ENCODE data around the gene TOR1AIP1. TPM values are rescaled to one million over a fixed set of nuclear protein-coding genes. Genes with fewer than 3 reads are reported as not detected.
"Not testable (repeated sequence)": the region's sequence is repeated elsewhere in the genome, so short reads cannot be mapped to it uniquely, and the experiment has no call there.

The TOR1AIP1 gene
- total RNA-seq, 1 experiment from 2014 or later, result 50.6 TPM

DNA sequence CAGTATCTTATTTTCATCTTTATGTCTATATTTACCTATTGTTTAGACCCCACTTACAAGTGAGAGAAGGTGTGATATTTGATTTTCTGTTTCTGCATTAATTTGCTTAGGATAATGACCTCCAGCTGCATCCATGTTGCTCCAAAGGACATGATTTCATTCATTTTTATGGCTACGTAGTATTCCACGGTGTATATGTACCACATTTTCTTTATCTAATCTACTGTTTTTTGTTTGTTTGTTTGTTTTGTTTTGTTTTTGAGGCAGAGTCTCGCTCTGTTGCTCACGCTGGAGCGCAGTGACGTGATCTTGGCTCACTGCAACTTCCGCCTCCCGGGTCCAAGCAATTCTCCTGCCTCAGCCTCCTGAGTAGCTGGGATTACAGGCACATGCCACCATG is 80.1 kb downstream of the TOR1AIP1 start:
- not testable (repeated sequence) for H3K36me3 ChIP-seq; H3K4me3 ChIP-seq; H3K9me3 ChIP-seq (replicated peaks); H3K4me1 ChIP-seq (replicated peaks); DNase-seq (ENCODE audit: low read depth in 1 of 2, low spot score in 2 of 2); H3K27ac ChIP-seq; H3K27me3 ChIP-seq (replicated peaks)

DNA sequence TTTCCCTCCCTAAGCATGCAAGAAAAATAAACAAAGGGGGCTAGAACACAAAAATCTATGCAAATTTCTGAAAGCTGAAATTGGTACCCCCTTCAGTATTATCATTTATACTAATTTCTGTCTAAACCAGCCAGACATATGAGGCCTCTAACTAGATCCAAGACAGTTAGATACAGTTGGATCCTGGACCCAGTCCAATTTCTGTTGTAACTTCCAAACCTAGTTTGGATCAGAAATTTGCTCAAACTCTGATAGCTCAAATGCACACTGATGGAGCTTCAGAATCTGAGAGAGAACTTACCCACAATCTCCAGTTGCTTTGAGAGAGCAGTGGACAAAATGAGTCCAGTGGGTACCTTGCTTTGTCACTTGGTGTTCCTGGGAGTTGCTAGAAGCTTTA is 84.5 kb downstream of the TOR1AIP1 start:
- Histone ChIP-seq H3K9me3 (replicated peaks) (no peaks in the 10 kb centered on the region), H3K4me1 (replicated peaks) (no peaks in the 10 kb centered on the region), H3K27me3 (replicated peaks) (no peaks in the 10 kb centered on the region), H3K27ac (no peak overlapping the region), H3K36me3 (no peaks in the 10 kb centered on the region; the same call in 1 of the 2 replicates), H3K4me3 (no peak overlapping the region)
- DNase-seq (ENCODE audit: low read depth in 1 of 2, low spot score in 2 of 2), result no peak

DNA sequence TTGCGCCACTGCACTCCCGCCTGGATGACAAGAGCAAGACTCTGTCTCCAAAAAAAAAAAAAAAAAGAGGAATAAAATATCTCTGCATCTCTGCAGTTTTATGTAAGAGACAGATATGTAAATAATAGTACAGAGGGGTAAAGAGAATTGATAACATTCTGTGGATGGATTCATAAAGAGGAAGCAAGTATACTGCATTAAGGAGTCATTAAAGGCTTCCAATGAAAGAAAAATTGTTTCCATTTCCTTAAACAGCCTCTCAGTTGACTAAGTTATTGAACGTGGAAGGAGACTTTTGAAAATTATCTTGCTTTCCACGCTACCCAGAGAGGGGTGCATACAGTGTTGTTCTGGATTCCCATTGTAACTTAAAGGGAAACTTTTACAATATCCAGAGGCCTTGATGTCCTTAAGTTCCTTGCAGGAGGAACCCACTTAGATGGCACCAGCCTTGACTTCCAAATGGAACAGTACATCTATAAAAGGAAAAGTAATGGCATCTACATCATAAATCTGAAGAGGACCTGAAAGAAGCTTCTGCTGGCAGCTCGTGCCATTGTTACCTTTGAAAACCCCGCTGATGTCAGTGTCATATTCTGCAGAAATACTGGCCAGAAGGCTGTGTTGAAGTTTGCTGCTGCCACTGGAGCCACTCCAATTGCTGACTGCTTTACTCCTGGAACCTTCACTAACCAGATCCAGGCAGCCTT is 86.4 kb downstream of the TOR1AIP1 start:
- Histone ChIP-seq H3K27me3 (replicated peaks) (no peaks in the 10 kb centered on the region), H3K4me1 (replicated peaks) (no peaks in the 10 kb centered on the region), H3K9me3 (replicated peaks) (no peaks in the 10 kb centered on the region), H3K27ac (no peak overlapping the region), H3K4me3 (no peak overlapping the region), H3K36me3 (no peaks in the 10 kb centered on the region; the same call in 1 of the 2 replicates)
- DNase-seq (ENCODE audit: low read depth in 1 of 2, low spot score in 2 of 2), result no peak

DNA sequence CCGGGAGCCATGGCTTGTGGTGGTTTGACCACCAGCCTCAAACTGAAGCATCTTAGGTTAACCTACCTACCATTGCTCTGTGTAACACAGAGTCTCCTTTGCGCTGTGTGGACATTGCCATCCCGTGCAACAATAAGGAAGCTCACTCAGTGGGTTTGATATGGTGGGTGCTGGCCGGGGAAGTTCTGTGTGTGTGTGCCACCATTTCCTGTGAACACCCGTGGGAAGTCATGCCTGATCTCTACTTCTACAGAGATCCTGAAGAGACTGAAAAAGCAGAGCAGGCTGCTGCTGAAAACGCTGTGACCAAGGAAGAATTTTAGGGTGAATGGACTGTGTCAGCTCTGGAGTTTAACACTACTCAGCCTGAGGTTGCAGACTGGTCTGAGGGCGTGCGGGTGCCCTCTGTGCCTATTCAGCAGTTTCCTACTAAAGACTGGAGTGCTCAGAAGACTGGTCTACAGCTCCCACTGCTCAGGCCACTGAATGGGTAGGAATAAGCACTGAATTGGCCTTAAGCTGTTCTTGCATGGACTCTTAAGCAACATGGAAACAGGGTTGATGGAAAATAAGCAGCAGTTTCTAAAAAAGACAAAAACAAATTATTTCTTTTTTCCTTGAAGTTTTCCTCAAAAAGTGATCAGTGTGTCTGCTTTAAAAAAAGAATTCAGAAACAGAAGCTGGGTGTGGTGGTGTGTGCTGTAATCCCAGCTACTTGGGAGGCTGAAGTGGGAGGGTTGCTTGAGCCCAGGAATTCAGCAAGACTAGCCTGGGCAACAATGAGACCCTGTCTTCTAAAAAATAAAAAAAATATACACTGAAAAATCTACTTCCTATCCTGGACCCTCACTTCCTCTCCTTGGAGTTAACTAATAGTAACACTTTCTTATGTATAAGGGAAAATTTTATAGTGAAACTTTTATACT is 87.2 kb downstream of the TOR1AIP1 start:
- H3K36me3 ChIP-seq, result no peaks in the 10 kb centered on the region; the same call in 1 of the 2 replicates
- no peak overlapping the region for H3K27ac ChIP-seq
- H3K4me3 ChIP-seq, result no peak overlapping the region
- no peaks in the 10 kb centered on the region for H3K27me3 ChIP-seq (replicated peaks)
- no peak for DNase-seq (ENCODE audit: low read depth in 1 of 2, low spot score in 2 of 2)
- no peaks in the 10 kb centered on the region for H3K4me1 ChIP-seq (replicated peaks)
- H3K9me3 ChIP-seq (replicated peaks), result no peaks in the 10 kb centered on the region

Other genes starting within 250 kb of the TOR1AIP1 start
- gene FAM163A, start 139.0 kb upstream of the TOR1AIP1 start, total RNA-seq (2014; rRNA removed; shearing (Covaris generic)), result not detected in 2 replicates
- 48.9 and 89.4 TPM in 2 replicates for gene TOR1AIP2, start 4.5 kb upstream of the TOR1AIP1 start, total RNA-seq (2014; rRNA removed; shearing (Covaris generic))
- gene CEP350, start 72.5 kb downstream of the TOR1AIP1 start, total RNA-seq (2014; rRNA removed; shearing (Covaris generic)), result 25.6 and 42.9 TPM in 2 replicates